Measurements from ENCODE around the gene PDE8B.

PDE8B gene

GRCh38 chr5:77321793-77322394 lies 111.4 kb downstream of the PDE8B start:
- CTCF ChIA-PET = no interaction called here
- no peaks in the 10 kb centered on the region for H3K9me3 ChIP-seq (ENCODE audit: control extremely low read depth in 1 of 5, control insufficient read depth in 4 of 5, insufficient read depth in 2 of 5, low read depth in 1 of 5, low read length in 4 of 5)
- H3K4me3 ChIP-seq (ENCODE audit: control insufficient read depth in 1 of 7, extremely low read depth in 1 of 7, insufficient read depth in 4 of 7, low read depth in 2 of 7, low read length in 6 of 7) = no peak overlapping the region
- no peak overlapping the region for H3K27ac ChIP-seq (ENCODE audit: insufficient read depth in 1 of 2, low read depth in 1 of 2, low read length in 2 of 2, poor library complexity in 1 of 2, severe bottlenecking in 2 of 2)
- no peaks in the 10 kb centered on the region for H3K27me3 ChIP-seq (replicated peaks in 2 of 5; ENCODE audit: control insufficient read depth in 4 of 5, insufficient read depth in 5 of 5, low read length in 4 of 5)
- 96% methylated on average over 4 of the region's 4 CpGs for WGBS (ENCODE audit: insufficient coverage)
- no peaks in the 10 kb centered on the region for H3K4me1 ChIP-seq (ENCODE audit: control extremely low read depth in 1 of 4, control insufficient read depth in 4 of 4, insufficient read depth in 4 of 4, low read length in 3 of 4)
- H3K36me3 ChIP-seq (ENCODE audit: control insufficient read depth in 4 of 4, insufficient read depth in 4 of 4, low read length in 3 of 4) = no peaks in the 10 kb centered on the region
- POLR2A ChIA-PET = no interaction called here
- DNase-seq = no peak

- no peaks in the 10 kb centered on the region for H3K9me3 ChIP-seq (ENCODE audit: control extremely low read depth in 1 of 5, control insufficient read depth in 4 of 5, insufficient read depth in 2 of 5, low read depth in 1 of 5, low read length in 4 of 5)
- H3K27ac ChIP-seq (ENCODE audit: insufficient read depth in 1 of 2, low read depth in 1 of 2, low read length in 2 of 2, poor library complexity in 1 of 2, severe bottlenecking in 2 of 2) = no peak overlapping the region
- ChIA-PET POLR2A (no interaction called here), CTCF (no interaction called here)
- 100% methylated on average over 2 of the region's 4 CpGs for WGBS (ENCODE audit: insufficient coverage)
- H3K36me3 ChIP-seq (ENCODE audit: control insufficient read depth in 4 of 4, insufficient read depth in 4 of 4, low read length in 3 of 4) = no peaks in the 10 kb centered on the region
- H3K4me3 ChIP-seq (ENCODE audit: control insufficient read depth in 1 of 7, extremely low read depth in 1 of 7, insufficient read depth in 4 of 7, low read depth in 2 of 7, low read length in 6 of 7) = no peak overlapping the region
- no peaks in the 10 kb centered on the region for H3K27me3 ChIP-seq (replicated peaks in 2 of 5; ENCODE audit: control insufficient read depth in 4 of 5, insufficient read depth in 5 of 5, low read length in 4 of 5)
- no peaks in the 10 kb centered on the region for H3K4me1 ChIP-seq (ENCODE audit: control extremely low read depth in 1 of 4, control insufficient read depth in 4 of 4, insufficient read depth in 4 of 4, low read length in 3 of 4)
- DNase-seq = no peak
These were observed 111.9 kb downstream of the PDE8B start for GRCh38 chr5:77322406-77322805.

- Histone ChIP-seq H3K36me3 (ENCODE audit: control insufficient read depth in 4 of 4, insufficient read depth in 4 of 4, low read length in 3 of 4) (no peaks in the 10 kb centered on the region), H3K27me3 (replicated peaks in 2 of 5; ENCODE audit: control insufficient read depth in 4 of 5, insufficient read depth in 5 of 5, low read length in 4 of 5) (no peaks in the 10 kb centered on the region), H3K4me1 (ENCODE audit: control extremely low read depth in 1 of 4, control insufficient read depth in 4 of 4, insufficient read depth in 4 of 4, low read length in 3 of 4) (no peaks in the 10 kb centered on the region), H3K4me3 (ENCODE audit: control insufficient read depth in 1 of 7, extremely low read depth in 1 of 7, insufficient read depth in 4 of 7, low read depth in 2 of 7, low read length in 6 of 7) (no peak overlapping the region), H3K9me3 (ENCODE audit: control extremely low read depth in 1 of 5, control insufficient read depth in 4 of 5, insufficient read depth in 2 of 5, low read depth in 1 of 5, low read length in 4 of 5) (no peaks in the 10 kb centered on the region), H3K27ac (ENCODE audit: insufficient read depth in 1 of 2, low read depth in 1 of 2, low read length in 2 of 2, poor library complexity in 1 of 2, severe bottlenecking in 2 of 2) (no peak overlapping the region)
- DNase-seq = no peak
- CTCF ChIA-PET = interaction anchor here (0.8 to 2.4 kb wide), 3 partner anchors 8 to 19 kb away, joined by 3 to 6 read pairs (median 4); no protein-coding TSS in a partner anchor
- 100% methylated on average over 1 of the region's 4 CpGs for WGBS (ENCODE audit: insufficient coverage)
- POLR2A ChIA-PET = no interaction called here
These were observed 115.6 kb downstream of the PDE8B start for GRCh38 chr5:77325921-77326541.

GRCh38 chr5:77326986-77327734 lies 116.7 kb downstream of the PDE8B start:
- H3K36me3 ChIP-seq (ENCODE audit: control insufficient read depth in 4 of 4, insufficient read depth in 4 of 4, low read length in 3 of 4) = no peaks in the 10 kb centered on the region
- no peak overlapping the region for H3K27ac ChIP-seq (ENCODE audit: insufficient read depth in 1 of 2, low read depth in 1 of 2, low read length in 2 of 2, poor library complexity in 1 of 2, severe bottlenecking in 2 of 2)
- ChIA-PET POLR2A (no interaction called here), CTCF (no interaction called here)
- H3K4me1 ChIP-seq (ENCODE audit: control extremely low read depth in 1 of 4, control insufficient read depth in 4 of 4, insufficient read depth in 4 of 4, low read length in 3 of 4) = no peaks in the 10 kb centered on the region
- DNase-seq = no peak
- no peaks in the 10 kb centered on the region for H3K9me3 ChIP-seq (ENCODE audit: control extremely low read depth in 1 of 5, control insufficient read depth in 4 of 5, insufficient read depth in 2 of 5, low read depth in 1 of 5, low read length in 4 of 5)
- no peak overlapping the region for H3K4me3 ChIP-seq (ENCODE audit: control insufficient read depth in 1 of 7, extremely low read depth in 1 of 7, insufficient read depth in 4 of 7, low read depth in 2 of 7, low read length in 6 of 7)
- no peaks in the 10 kb centered on the region for H3K27me3 ChIP-seq (replicated peaks in 2 of 5; ENCODE audit: control insufficient read depth in 4 of 5, insufficient read depth in 5 of 5, low read length in 4 of 5)
- WGBS (ENCODE audit: insufficient coverage) = 100% methylated on average over 4 of the region's 5 CpGs

- no peaks in the 10 kb centered on the region for H3K4me1 ChIP-seq (ENCODE audit: control extremely low read depth in 1 of 4, control insufficient read depth in 4 of 4, insufficient read depth in 4 of 4, low read length in 3 of 4)
- DNase-seq = no peak
- H3K9me3 ChIP-seq (ENCODE audit: control extremely low read depth in 1 of 5, control insufficient read depth in 4 of 5, insufficient read depth in 2 of 5, low read depth in 1 of 5, low read length in 4 of 5) = no peaks in the 10 kb centered on the region
- ChIA-PET POLR2A (no interaction called here), CTCF (no interaction called here)
- H3K27me3 ChIP-seq (replicated peaks in 2 of 5; ENCODE audit: control insufficient read depth in 4 of 5, insufficient read depth in 5 of 5, low read length in 4 of 5) = no peaks in the 10 kb centered on the region
- no peaks in the 10 kb centered on the region for H3K36me3 ChIP-seq (ENCODE audit: control insufficient read depth in 4 of 4, insufficient read depth in 4 of 4, low read length in 3 of 4)
- H3K27ac ChIP-seq (ENCODE audit: insufficient read depth in 1 of 2, low read depth in 1 of 2, low read length in 2 of 2, poor library complexity in 1 of 2, severe bottlenecking in 2 of 2) = no peak overlapping the region
- 98% methylated on average over 10 of the region's 10 CpGs for WGBS (ENCODE audit: insufficient coverage)
- no peak overlapping the region for H3K4me3 ChIP-seq (ENCODE audit: control insufficient read depth in 1 of 7, extremely low read depth in 1 of 7, insufficient read depth in 4 of 7, low read depth in 2 of 7, low read length in 6 of 7)
These were observed 118.6 kb downstream of the PDE8B start for GRCh38 chr5:77328930-77329647.

- POLR2A ChIA-PET = no interaction called here
These were observed 119.4 kb downstream of the PDE8B start for GRCh38 chr5:77329664-77330430.

More at GRCh38 chr5:77329664-77330430, 119.4 kb downstream of the PDE8B start:
- DNase-seq = no peak
- Histone ChIP-seq H3K9me3 (ENCODE audit: control extremely low read depth in 1 of 5, control insufficient read depth in 4 of 5, insufficient read depth in 2 of 5, low read depth in 1 of 5, low read length in 4 of 5) (no peaks in the 10 kb centered on the region), H3K4me3 (ENCODE audit: control insufficient read depth in 1 of 7, extremely low read depth in 1 of 7, insufficient read depth in 4 of 7, low read depth in 2 of 7, low read length in 6 of 7) (no peak overlapping the region), H3K36me3 (ENCODE audit: control insufficient read depth in 4 of 4, insufficient read depth in 4 of 4, low read length in 3 of 4) (no peaks in the 10 kb centered on the region), H3K4me1 (ENCODE audit: control extremely low read depth in 1 of 4, control insufficient read depth in 4 of 4, insufficient read depth in 4 of 4, low read length in 3 of 4) (no peaks in the 10 kb centered on the region), H3K27ac (ENCODE audit: insufficient read depth in 1 of 2, low read depth in 1 of 2, low read length in 2 of 2, poor library complexity in 1 of 2, severe bottlenecking in 2 of 2) (no peak overlapping the region), H3K27me3 (replicated peaks in 2 of 5; ENCODE audit: control insufficient read depth in 4 of 5, insufficient read depth in 5 of 5, low read length in 4 of 5) (no peaks in the 10 kb centered on the region)
- WGBS (ENCODE audit: insufficient coverage) = 100% methylated on average over 2 of the region's 3 CpGs
- CTCF ChIA-PET = no interaction called here

Data from common myeloid progenitor, CD34-positive (primary cell).